ENCODE data around the gene LCLAT1. TPM values are rescaled to one million over a fixed set of nuclear protein-coding genes. Genes with fewer than 3 reads are reported as not detected.

Gene LCLAT1
- total RNA-seq, 1 donor from 2014 or later: 26.7 TPM

- TF ChIP-seq, protein P1, sequence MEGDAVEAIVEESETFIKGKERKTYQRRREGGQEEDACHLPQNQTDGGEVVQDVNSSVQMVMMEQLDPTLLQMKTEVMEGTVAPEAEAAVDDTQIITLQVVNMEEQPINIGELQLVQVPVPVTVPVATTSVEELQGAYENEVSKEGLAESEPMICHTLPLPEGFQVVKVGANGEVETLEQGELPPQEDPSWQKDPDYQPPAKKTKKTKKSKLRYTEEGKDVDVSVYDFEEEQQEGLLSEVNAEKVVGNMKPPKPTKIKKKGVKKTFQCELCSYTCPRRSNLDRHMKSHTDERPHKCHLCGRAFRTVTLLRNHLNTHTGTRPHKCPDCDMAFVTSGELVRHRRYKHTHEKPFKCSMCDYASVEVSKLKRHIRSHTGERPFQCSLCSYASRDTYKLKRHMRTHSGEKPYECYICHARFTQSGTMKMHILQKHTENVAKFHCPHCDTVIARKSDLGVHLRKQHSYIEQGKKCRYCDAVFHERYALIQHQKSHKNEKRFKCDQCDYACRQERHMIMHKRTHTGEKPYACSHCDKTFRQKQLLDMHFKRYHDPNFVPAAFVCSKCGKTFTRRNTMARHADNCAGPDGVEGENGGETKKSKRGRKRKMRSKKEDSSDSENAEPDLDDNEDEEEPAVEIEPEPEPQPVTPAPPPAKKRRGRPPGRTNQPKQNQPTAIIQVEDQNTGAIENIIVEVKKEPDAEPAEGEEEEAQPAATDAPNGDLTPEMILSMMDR (IDR thresholded peaks at IDR 0.05; ENCODE audit: insufficient read depth, low read length, poor library complexity, severe bottlenecking): no peak
- no peak for DNase-seq (ENCODE audit: low read depth)
- Histone ChIP-seq H3K27me3 (ENCODE audit: control insufficient read depth, insufficient read depth, low read length) (no peaks in the 10 kb centered on the region), H3K36me3 (ENCODE audit: control insufficient read depth, insufficient read depth, low read length) (no peaks in the 10 kb centered on the region), H3K4me3 (ENCODE audit: low read depth, low read length) (no peak overlapping the region)
Observed at GRCh38 chr2:30450025-30450424, 3.0 kb downstream of the LCLAT1 start.

GRCh38 chr2:30453498-30453897 lies 6.5 kb downstream of the LCLAT1 start:
- TF ChIP-seq, protein P1 (IDR thresholded peaks at IDR 0.05; ENCODE audit: insufficient read depth, low read length, poor library complexity, severe bottlenecking): no peak
- H3K36me3 ChIP-seq (ENCODE audit: control insufficient read depth, insufficient read depth, low read length): no peaks in the 10 kb centered on the region
- no peak for DNase-seq (ENCODE audit: low read depth)
- H3K4me3 ChIP-seq (ENCODE audit: low read depth, low read length): no peak overlapping the region
- H3K27me3 ChIP-seq (ENCODE audit: control insufficient read depth, insufficient read depth, low read length): no peaks in the 10 kb centered on the region

GRCh38 chr2:30454571-30454970 lies 7.5 kb downstream of the LCLAT1 start:
- no peaks in the 10 kb centered on the region for H3K27me3 ChIP-seq (ENCODE audit: control insufficient read depth, insufficient read depth, low read length)
- DNase-seq (ENCODE audit: low read depth): no peak
- no peak overlapping the region for H3K4me3 ChIP-seq (ENCODE audit: low read depth, low read length)
- H3K36me3 ChIP-seq (ENCODE audit: control insufficient read depth, insufficient read depth, low read length): no peaks in the 10 kb centered on the region
- TF ChIP-seq, protein P1 (IDR thresholded peaks at IDR 0.05; ENCODE audit: insufficient read depth, low read length, poor library complexity, severe bottlenecking): no peak

- DNase-seq (ENCODE audit: low read depth): no peak
- Histone ChIP-seq H3K27me3 (ENCODE audit: control insufficient read depth, insufficient read depth, low read length) (no peaks in the 10 kb centered on the region), H3K4me3 (ENCODE audit: low read depth, low read length) (no peak overlapping the region), H3K36me3 (ENCODE audit: control insufficient read depth, insufficient read depth, low read length) (no peaks in the 10 kb centered on the region)
- TF ChIP-seq, protein P1 (IDR thresholded peaks at IDR 0.05; ENCODE audit: insufficient read depth, low read length, poor library complexity, severe bottlenecking): no peak
Observed at GRCh38 chr2:30455114-30455738, 8.2 kb downstream of the LCLAT1 start.

- TF ChIP-seq, protein P1 (IDR thresholded peaks at IDR 0.05; ENCODE audit: insufficient read depth, low read length, poor library complexity, severe bottlenecking): no peak
- no peaks in the 10 kb centered on the region for H3K27me3 ChIP-seq (ENCODE audit: control insufficient read depth, insufficient read depth, low read length)
- H3K36me3 ChIP-seq (ENCODE audit: control insufficient read depth, insufficient read depth, low read length): no peaks in the 10 kb centered on the region
Observed at GRCh38 chr2:30456106-30456505, 9.1 kb downstream of the LCLAT1 start.

DNA sequence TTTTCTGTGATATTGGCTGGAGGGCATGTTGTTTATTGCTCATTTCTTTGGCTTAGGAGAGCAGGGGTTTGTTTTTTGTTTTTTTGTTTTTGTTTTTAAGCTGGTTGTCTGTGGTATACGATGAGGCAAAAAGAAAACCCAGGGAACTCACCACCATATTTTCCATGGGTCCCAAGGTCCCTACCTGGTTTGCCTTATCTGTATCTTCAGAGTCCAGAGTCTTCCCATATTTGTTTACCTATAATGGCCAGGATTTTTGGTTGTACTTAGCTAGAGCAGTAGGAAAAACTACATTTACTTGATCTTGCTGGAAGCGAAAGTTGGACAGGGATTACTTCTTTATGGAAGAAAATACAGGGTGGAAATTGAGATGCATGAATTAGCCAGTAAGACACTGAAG lies 9.5 kb downstream of the LCLAT1 start:
- DNase-seq (ENCODE audit: low read depth): no peak
- TF ChIP-seq, protein P1 (IDR thresholded peaks at IDR 0.05; ENCODE audit: insufficient read depth, low read length, poor library complexity, severe bottlenecking): no peak
- Histone ChIP-seq H3K27me3 (ENCODE audit: control insufficient read depth, insufficient read depth, low read length) (no peaks in the 10 kb centered on the region), H3K4me3 (ENCODE audit: low read depth, low read length) (no peak overlapping the region), H3K36me3 (ENCODE audit: control insufficient read depth, insufficient read depth, low read length) (no peaks in the 10 kb centered on the region)

More at GRCh38 chr2:30456106-30456505, 9.1 kb downstream of the LCLAT1 start:
- DNase-seq (ENCODE audit: low read depth): no peak
- H3K4me3 ChIP-seq (ENCODE audit: low read depth, low read length): no peak overlapping the region
